GM21717 (cell line): ENCODE results near the gene RABGEF1.
"Not testable (repeated sequence)": the region's sequence is repeated elsewhere in the genome, so short reads cannot be mapped to it uniquely, and the experiment has no call there.

Source experiments
- ATAC-seq: cut with Tn5 transposase; IDR thresholded peaks from one replicate; pipeline ENCODE4 v1.9.1; 2021; ENCODE audit warnings: mild to moderate bottlenecking, moderate library complexity; ENCODE audit not compliant: unreplicated experiment

The RABGEF1 gene

GRCh38 chr7:66734006-66734405, 6.5 kb upstream of the RABGEF1 start:
- no peak for ATAC-seq

- ATAC-seq: no peak
Observed at GRCh38 chr7:66735154-66735553, 5.4 kb upstream of the RABGEF1 start.

GRCh38 chr7:66735850-66736249, 4.7 kb upstream of the RABGEF1 start:
- no peak for ATAC-seq

GRCh38 chr7:66736892-66737291, 3.6 kb upstream of the RABGEF1 start:
- no peak for ATAC-seq

- ATAC-seq: no peak
Observed at GRCh38 chr7:66737667-66738066, 2.9 kb upstream of the RABGEF1 start.

GRCh38 chr7:66739477-66739876, 1.1 kb upstream of the RABGEF1 start:
- no peak for ATAC-seq

GRCh38 chr7:66739953-66740301, 606 bp upstream of the RABGEF1 start:
- ATAC-seq: no peak

GRCh38 chr7:66740980-66741709, 612 bp downstream of the RABGEF1 start:
- peak; percentile 41 for ATAC-seq

GRCh38 chr7:66741710-66742049, 1.1 kb downstream of the RABGEF1 start:
- ATAC-seq: no peak

- ATAC-seq: not testable (repeated sequence)
Observed at GRCh38 chr7:66742298-66742697, 1.8 kb downstream of the RABGEF1 start.

- ATAC-seq: no peak
Observed at GRCh38 chr7:66743920-66744319, 3.4 kb downstream of the RABGEF1 start.

- ATAC-seq: no peak
Observed at GRCh38 chr7:66747385-66747784, 6.9 kb downstream of the RABGEF1 start.

- no peak for ATAC-seq
Observed at GRCh38 chr7:66747881-66748511, 7.5 kb downstream of the RABGEF1 start.

GRCh38 chr7:66748791-66749190, 8.3 kb downstream of the RABGEF1 start:
- no peak for ATAC-seq

GRCh38 chr7:66751945-66752344, 11.4 kb downstream of the RABGEF1 start:
- no peak for ATAC-seq

GRCh38 chr7:66754541-66754940, 14.0 kb downstream of the RABGEF1 start:
- ATAC-seq: no peak

- not testable (repeated sequence) for ATAC-seq
Observed at GRCh38 chr7:66755059-66755458, 14.5 kb downstream of the RABGEF1 start.

- ATAC-seq: not testable (repeated sequence)
Observed at GRCh38 chr7:66756227-66756626, 15.7 kb downstream of the RABGEF1 start.

- ATAC-seq: no peak
Observed at GRCh38 chr7:66756889-66757288, 16.4 kb downstream of the RABGEF1 start.

- no peak for ATAC-seq
Observed at GRCh38 chr7:66757939-66758338, 17.4 kb downstream of the RABGEF1 start.

- ATAC-seq: peak; percentile 76
Observed at GRCh38 chr7:66758950-66759628, 18.6 kb downstream of the RABGEF1 start.

- ATAC-seq: not testable (repeated sequence)
Observed at GRCh38 chr7:66763183-66763582, 22.6 kb downstream of the RABGEF1 start.
